HK-2 (cell line): ENCODE data around the gene ALDH16A1.

ENCODE experiments used
- DNase-seq: peaks from one replicate; pipeline ENCODE4 v3.0.0-alpha.2; 2018; ENCODE audit not compliant: unreplicated experiment

The ALDH16A1 gene

DNA sequence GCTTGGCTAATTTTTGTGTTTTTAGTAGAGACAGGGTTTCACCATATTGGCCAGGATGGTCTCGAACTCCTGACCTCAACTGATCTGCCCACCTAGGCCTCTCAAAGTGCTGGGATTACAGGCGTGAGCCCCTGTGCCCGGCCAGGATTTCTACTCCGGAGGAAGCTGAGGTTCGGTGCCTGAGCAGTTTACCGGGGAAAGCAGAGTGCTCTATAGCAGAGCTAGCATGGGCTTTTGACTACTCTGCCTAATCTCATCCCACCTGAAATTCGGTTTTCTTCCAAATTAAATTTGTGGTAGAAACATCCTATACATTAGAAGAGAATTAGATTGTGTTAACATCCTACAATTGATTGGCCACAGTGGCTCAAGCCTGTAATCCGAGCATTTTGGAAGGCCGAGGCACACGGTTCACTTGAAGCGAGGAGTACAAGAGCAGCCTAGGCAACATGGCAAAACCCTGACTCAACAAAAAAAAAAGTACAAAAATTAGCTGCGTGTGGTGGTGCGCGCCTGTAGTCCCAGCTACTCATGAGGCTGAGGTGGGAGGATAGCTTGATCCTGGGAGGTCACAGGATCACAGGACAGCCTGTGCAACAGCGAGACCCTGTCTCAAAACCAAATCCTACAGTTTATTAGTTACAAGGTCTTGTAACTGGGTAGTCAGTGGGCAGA is 36.0 kb downstream of the ALDH16A1 start:
- no peak for DNase-seq

DNA sequence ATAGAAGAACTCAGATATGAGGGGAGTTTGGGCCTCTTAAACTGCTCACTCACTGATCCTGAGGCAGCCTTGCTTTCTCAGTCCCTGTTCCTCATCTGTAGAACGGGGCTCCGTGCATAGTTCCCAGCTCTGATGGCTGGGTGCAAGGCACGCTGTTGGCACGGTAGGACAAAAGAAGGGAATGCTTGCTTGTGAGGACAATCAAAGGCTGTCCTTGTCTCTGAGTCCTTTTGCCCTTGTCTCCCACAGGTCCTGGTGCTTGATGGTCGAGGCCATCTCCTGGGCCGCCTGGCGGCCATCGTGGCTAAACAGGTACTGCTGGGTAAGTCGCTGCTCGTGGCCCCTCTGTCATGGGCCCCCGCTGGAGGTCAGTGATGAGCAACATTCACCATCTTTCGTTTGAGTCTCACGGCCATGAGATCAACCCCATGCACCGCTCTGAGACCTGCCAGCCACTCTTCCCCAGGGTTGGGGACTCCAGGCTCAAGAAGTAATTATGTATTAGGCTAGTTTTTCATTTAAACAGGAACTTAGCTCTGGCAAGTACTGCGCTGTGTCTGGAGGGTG is 36.7 kb downstream of the ALDH16A1 start:
- DNase-seq: no peak

DNA sequence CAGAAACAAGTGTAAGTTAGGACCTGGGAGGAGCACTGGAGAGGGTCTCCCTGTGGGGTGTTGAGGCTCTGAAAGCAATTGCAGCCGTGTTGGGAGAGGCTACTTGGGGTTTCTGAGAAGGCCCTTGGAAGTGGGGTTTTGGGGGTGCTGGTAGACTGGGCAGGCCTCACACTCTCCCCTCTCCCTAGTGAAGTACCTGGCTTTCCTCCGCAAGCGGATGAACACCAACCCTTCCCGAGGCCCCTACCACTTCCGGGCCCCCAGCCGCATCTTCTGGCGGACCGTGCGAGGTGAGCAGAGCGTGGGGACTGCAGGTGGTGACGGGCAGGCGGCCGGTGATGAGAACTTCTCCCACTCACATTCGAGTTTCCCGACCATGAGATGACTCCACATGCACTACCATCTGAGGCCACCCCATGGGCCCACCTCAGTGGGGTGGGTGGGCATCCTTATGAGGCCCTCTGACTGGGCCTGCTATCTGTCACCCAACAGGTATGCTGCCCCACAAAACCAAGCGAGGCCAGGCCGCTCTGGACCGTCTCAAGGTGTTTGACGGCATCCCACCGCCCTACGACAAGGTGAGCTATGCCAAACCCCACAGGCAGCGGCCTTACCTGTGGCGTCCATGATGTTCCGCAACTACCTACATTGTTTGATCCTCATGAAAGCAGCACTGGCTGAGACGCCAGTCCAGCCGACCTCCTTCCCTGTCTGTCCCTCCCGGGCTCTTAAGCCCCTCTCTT is 37.4 kb downstream of the ALDH16A1 start:
- DNase-seq: no peak

DNA sequence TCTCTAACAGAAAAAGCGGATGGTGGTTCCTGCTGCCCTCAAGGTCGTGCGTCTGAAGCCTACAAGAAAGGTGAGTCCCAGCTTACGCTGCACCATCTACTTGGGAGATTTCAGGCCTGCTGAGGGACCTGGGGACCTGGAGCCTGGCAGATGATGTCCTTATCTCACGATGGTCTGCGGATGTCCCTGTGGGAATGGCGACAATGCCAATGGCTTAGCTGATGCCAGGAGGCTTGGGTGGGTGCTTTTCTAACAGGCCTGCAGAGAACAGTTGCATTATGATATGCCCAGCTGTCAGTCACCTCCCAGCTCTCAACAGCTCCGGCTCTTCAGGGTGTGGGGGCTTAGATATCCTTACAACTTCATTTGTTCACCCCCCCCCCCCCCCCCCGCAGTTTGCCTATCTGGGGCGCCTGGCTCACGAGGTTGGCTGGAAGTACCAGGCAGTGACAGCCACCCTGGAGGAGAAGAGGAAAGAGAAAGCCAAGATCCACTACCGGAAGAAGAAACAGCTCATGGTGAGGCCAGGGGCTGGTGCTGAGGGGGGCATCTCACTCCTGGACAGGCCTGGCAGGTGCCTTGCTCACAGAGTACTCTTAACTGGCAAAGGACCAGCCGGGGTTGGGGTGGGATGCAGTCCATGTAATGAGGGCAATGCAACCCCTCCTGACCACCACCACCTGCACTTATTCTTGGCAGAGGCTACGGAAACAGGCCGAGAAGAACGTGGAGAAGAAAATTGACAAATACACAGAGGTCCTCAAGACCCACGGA is 38.2 kb downstream of the ALDH16A1 start:
- no peak for DNase-seq

DNA sequence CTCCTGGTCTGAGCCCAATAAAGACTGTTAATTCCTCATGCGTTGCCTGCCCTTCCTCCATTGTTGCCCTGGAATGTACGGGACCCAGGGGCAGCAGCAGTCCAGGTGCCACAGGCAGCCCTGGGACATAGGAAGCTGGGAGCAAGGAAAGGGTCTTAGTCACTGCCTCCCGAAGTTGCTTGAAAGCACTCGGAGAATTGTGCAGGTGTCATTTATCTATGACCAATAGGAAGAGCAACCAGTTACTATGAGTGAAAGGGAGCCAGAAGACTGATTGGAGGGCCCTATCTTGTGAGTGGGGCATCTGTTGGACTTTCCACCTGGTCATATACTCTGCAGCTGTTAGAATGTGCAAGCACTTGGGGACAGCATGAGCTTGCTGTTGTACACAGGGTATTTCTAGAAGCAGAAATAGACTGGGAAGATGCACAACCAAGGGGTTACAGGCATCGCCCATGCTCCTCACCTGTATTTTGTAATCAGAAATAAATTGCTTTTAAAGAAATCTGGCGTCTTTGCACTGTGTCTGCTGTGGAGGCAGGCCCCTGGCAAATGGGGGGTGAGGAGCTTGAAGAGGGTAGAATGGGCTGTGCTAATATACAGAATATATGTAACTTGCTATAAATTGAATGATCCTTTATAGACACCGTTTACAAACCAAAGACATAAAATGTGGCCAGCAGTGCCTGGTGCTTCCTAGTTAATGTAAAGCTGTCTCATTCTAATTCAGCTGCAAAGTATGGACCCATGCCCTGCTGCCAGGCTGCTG is 39.0 kb downstream of the ALDH16A1 start:
- no peak for DNase-seq

DNA sequence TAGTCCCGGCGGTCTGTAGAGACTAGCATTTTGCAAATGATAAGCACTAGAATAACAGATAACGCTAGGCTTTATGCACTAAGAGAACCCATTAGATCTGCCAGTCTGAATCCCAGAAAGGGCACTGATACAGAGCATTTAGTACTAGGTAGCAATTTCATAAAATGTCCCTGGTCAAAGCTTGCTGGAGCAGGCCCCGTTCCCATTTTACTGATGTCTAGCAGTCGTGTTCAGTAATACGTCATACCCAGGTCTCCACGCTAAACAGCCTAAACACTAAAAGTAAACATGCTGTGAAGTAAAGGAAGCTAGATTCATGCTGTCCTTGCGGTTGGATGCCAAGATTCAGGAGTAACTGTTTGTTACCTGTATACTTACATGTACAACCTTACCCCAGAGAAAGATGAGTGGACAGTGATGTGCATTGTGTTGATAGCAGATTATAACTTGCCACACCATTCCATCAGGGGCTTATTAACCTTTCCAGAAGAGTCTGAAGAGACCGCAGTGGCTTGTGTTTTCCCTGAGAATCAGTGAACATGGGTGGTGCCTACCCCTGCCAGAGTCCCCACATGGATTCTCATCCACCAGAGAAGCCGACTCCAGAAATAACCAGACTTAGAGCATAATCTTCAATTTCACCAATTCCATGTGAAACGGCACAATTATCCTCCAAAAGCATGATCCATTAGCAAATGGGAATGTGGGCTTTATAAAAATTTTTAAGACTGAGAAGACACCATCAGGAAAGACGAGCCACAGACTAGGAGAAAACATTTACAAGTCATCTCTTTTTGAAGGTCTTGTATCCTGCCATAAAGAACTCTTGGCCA is 39.8 kb downstream of the ALDH16A1 start:
- peak; percentile 51 for DNase-seq

DNA sequence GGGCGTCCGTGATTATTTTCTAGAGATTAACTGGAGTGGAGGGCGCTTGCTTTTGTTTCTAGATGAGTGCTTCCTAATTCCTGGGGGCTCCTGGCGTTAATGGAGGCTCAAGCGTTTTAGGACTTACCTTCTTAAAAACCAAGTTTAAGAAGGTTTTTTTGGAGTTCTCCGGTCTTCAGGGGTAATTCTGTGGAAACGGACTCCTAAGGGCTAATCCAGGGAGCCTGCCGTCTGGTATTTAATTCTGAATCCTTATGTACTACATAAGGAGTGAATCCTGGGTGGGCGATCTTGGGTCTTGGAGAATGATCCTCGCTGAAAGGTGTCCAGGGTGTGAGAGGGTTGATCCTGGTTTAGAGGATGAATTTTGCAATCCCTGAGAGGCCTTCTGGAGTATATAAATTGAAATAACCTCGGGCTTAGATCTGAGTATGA is 43.6 kb downstream of the ALDH16A1 start:
- no peak for DNase-seq

DNA sequence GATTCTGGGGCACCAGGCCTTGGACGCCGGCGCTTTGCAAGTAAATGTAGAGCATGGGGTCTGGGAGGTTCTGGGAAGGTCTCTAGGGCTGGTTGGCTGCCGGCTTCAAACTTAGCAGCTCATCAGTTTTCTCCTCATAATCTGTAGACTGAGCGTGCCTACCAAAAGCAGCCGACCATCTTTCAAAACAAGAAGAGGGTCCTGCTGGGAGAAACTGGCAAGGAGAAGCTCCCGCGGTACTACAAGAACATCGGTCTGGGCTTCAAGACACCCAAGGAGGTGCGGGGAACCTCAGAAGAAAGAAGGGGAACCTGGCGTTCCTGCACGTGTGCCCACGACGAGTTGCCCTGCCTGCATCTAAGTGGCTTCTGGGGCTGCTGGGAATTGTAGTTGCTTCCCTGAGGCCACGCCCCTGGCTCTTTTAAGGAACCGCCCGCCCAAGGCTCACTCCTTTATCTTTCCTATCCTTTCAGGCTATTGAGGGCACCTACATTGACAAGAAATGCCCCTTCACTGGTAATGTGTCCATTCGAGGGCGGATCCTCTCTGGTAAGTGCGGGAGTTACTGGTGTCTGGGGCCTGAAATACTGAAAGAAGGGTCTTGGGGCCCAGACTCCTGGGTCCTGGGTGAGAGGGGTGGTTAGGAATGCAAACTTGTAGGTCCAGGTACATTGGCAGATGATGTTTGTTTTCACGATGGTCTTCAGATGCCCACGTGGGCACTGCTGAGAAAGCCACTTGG is 44.2 kb downstream of the ALDH16A1 start:
- DNase-seq: peak; percentile 32

DNA sequence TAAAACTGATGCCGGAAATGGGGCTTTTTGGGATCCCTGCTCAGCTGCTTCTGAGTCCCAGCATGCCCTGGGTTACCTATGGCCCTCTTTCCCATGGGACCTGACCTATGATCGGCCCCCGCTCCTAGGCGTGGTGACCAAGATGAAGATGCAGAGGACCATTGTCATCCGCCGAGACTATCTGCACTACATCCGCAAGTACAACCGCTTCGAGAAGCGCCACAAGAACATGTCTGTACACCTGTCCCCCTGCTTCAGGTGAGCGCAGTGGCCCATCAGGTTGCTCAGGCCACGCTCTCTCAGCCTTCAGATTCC is 44.7 kb downstream of the ALDH16A1 start:
- DNase-seq: no peak

DNA sequence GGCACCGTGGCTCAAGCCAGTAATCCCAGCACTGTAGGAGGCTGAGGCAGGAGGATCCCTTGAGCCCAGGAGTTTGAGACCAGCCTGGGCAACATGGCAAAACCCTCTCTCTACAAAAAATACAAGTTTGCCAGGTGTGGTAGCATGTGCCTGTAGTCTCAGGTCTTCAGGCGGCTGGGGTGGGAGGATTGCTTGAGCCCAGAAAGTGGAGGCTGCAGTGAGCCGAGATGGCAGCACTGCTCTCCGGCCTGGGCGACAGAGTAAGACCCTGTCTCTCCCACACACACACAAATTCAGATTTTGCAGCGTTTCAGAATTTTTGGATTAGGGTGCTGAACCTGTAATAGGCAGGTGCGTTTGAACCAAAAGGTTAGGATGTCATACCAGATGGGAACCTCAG is 45.5 kb downstream of the ALDH16A1 start:
- DNase-seq: no peak

DNA sequence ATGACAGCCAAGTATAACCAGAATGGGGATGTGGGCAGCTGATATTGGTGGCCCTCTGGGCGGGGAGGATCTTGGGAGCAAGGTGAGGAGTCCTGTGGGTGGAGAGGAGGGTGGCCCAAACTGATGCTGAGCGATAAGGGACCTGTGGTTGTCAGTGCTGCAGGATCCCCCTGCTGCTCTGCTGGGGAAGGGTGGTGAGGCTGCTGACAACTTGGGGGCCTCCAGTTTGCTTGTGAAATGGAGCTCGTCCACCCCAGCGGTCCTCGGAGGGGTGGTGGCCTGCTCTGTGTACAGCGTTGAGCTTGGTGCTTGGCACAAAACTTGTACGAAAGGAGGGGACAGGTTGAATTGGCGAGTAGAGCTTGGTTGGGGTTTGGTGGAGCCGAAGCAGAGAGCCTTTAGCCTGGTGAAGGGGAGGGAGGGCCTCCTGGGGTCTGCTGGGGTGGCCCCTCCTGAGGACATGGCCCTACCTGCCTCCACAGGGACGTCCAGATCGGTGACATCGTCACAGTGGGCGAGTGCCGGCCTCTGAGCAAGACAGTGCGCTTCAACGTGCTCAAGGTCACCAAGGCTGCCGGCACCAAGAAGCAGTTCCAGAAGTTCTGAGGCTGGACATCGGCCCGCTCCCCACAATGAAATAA is 46.1 kb downstream of the ALDH16A1 start:
- no peak for DNase-seq

DNA sequence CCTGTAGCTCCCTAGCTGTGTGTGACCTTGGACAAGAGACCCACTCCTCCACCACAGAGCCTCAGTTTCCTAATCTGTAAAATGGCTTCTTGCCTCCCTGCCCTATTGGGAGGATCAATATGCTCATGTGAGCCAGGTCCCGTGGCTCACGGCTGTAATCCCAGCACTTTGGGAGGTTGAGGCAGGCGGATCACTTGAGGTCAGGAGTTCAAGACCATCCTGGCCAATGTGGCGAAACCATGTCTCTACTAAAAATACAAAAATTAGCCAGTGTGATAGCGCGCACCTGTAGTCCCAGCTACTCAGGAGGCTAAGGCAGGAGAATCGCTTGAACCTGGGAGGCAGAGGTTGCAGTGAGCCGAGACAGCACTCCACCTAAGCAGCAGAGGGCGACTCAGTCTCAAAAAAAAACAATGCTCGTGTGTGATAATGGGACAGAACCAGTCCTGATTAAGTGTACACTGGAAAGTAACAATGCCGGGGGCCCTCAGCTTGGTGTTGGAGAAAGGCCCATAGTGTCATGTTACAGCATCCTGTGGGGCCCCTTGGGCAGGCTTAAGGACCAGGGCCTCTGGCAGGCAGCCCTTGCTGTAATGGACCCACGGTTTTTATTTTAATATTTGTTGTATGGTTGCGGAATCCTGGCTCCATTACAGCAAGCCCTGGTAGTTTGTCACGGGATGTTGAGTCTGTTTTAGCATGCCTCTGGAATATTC is 50.0 kb downstream of the ALDH16A1 start:
- peak; percentile 39 for DNase-seq

DNA sequence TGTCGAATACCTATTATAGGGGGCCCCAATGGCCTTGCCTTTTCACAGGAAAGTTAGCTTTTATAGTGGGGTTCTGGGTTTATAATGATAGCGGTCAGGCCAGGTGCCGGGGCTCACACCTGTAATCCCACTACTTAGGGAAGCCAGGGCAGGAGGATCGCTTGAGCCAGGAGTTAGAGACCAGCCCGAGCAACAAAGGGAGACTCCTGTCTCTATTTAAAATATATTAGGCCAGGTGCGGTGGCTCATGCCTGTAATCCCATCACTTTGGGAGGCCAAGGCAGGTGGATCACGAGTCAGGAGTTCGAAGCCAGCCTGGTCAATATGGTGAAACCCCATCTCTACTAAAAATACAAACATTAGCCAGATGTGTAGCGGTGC is 50.5 kb downstream of the ALDH16A1 start:
- no peak for DNase-seq

DNA sequence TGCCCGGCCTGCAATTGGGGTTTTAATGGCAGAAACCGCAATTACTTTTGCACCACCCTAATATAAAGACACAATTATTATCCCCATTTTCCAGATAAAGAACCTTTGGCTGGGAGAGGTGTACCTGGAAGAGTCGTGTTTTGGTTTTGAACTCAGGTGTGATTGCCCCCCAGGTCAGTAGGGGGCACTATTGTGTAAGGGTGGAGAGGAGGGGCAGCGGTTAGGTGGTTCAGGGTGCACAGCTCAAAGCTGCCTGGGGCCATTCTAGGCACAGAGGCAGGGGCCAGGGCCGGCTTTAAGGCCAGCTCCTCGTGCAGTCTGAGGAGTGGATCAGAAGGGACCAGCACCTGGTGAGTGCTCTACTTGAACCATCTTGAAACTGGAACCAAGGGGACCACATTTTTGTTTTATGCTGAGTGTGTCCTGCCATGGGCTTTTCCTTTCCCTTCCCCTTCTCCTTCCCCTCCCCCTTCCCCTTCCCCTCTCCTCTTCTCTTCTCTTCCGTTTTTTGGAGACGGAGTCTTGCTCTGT is 53.6 kb downstream of the ALDH16A1 start:
- peak; percentile 67 for DNase-seq

DNA sequence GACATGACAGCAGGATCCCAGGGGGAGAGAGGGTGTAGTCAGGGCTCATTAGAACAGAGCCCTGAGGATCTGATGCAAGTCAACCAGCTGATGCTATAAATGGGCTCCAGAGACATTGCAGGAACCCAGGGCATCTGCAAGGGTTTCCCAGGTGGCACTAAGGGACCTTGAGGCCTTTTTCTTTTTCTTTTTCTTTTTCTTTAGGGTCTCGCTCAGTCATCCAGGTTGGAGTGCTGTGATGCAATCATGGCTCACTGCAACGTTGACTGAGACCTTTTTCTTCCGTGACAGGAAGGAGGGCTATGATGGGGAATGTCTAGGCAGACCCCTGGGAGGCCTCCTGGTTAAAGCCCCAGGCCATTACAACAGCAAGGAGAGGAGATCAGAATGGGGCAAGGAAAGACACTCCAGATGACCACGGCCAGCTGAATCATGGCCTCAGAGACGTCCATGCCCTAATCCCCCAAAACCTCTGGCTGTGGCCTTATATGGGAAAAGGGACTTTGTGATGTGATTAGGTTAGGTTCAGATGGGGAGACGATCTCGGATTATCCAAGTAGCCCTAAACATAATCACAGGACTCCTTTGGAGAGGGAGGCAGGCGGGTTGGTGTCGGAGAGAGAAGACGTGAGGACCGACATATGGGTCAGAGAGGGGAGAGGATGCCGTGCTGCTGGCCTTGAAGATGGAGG is 54.9 kb downstream of the ALDH16A1 start:
- no peak for DNase-seq

DNA sequence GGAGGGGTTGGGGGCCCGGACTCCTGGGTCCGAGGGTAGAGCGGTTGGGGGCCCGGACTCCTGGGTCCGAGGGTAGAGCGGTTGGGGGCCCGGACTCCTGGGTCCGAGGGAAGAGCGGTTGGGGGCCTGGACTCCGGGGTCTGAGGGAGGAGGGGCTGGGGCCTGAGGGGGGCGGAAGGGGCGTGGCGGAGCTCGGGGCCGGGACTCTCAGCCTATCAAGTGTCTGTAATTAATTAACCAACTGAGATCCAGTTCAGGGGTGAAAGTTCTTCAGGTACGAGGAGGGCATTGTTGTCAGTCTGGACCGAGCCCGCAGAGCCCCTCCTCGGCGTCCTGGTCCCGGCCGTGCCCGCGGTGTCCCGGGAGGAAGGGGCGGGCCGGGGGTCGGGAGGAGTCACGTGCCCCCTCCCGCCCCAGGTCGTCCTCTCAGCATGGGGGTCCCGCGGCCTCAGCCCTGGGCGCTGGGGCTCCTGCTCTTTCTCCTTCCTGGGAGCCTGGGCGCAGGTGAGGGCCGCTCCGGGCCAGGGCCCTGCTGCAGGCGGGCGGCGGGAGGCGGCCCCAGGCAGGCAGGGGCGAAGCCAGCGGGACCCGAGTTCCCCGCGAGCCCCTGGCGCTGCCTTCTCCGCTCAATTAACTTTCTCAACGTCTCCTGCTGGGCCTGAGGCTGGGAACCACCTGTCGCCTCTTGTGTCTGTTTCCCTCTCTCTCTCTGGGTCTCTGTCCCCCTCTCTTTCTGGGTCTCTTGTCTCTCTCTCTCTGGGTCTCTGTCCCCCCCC is 60.1 kb downstream of the ALDH16A1 start:
- peak; percentile 23 for DNase-seq

DNA sequence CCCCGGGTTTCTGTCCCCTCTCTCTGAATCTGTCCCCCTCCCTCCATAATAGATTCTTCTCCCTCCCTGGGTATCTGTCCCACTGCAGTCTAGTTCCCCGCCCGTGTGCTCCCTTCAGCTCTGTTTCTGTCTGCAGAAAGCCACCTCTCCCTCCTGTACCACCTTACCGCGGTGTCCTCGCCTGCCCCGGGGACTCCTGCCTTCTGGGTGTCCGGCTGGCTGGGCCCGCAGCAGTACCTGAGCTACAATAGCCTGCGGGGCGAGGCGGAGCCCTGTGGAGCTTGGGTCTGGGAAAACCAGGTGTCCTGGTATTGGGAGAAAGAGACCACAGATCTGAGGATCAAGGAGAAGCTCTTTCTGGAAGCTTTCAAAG is 60.7 kb downstream of the ALDH16A1 start:
- no peak for DNase-seq
